Measurements from ENCODE around the gene TNC.

The TNC gene

GRCh38 chr9:115103746-115104477 lies 14.0 kb downstream of the TNC start:
- H3K9ac ChIP-seq (ENCODE audit: low read depth, low read length), result no peak overlapping the region
- no peaks in the 10 kb centered on the region for H3K9me3 ChIP-seq (ENCODE audit: control insufficient read depth, insufficient read depth, low read length)
- no peaks in the 10 kb centered on the region for H3K4me1 ChIP-seq (ENCODE audit: insufficient read depth, low read length)
- no peaks in the 10 kb centered on the region for H3K36me3 ChIP-seq (ENCODE audit: insufficient read depth, low read length)

DNA sequence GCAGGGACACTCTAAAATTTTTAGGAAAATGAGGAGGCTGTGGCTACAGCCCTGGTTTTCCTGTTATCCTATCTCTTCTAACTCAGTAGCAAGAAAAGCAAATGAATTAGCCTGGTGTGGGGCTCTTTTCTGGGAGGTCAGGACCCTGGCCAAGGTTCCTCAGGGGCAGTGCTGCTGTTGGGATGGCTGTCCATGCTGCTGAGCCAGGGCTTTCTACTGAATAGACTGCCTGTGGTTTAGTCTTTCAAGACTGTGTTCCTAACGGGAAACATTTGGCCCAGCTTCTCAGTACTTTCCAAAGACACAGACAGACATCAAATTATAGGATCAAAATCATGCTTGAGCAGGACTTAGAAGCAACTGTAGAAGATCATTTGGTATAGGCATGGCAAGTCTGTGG lies 18.1 kb downstream of the TNC start:
- Histone ChIP-seq H3K9ac (ENCODE audit: low read depth, low read length) (no peak overlapping the region), H3K4me1 (ENCODE audit: insufficient read depth, low read length) (no peaks in the 10 kb centered on the region), H3K36me3 (ENCODE audit: insufficient read depth, low read length) (no peaks in the 10 kb centered on the region), H3K9me3 (ENCODE audit: control insufficient read depth, insufficient read depth, low read length) (no peaks in the 10 kb centered on the region)

DNA sequence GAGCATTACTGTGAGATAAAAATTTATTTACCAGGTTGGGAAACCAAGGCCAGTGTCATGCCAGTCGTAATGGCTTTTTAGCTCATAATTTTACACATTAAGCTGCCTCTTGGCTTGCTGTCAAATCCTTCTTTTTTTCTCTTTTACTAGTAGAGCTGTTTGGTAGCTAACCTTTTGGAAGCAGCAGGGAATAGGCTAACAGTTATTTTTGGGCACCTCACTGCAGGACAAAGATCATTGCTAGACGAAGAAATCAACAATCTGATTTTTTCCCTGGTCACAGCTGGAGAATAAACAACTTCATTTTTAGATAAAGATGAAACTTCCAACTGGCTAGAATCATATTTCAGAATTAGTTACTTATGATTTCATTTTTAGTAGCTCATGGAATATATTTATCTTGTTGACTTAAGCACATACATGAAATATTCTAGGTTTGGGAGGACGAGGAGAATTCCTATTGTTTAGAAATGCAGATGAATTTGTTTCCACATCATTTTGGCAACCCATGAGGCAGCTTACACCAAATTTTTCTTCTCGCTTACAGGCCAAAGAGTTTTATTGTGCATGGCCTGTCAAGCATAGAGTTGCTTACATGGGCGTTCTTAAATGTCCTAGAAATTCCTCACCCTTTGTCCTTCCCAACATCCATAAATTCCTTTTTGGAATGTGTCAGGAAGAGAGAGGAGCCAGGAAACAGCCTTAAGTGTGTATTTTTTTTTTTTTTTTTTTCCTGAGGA lies 19.6 kb downstream of the TNC start:
- H3K36me3 ChIP-seq (ENCODE audit: insufficient read depth, low read length), result no peaks in the 10 kb centered on the region
- no peak overlapping the region for H3K9ac ChIP-seq (ENCODE audit: low read depth, low read length)
- peaks cover 13% of the 10 kb centered on the region; the same call in 1 of the 2 replicates for H3K4me1 ChIP-seq (ENCODE audit: insufficient read depth, low read length)
- H3K9me3 ChIP-seq (ENCODE audit: control insufficient read depth, insufficient read depth, low read length), result no peaks in the 10 kb centered on the region

DNA sequence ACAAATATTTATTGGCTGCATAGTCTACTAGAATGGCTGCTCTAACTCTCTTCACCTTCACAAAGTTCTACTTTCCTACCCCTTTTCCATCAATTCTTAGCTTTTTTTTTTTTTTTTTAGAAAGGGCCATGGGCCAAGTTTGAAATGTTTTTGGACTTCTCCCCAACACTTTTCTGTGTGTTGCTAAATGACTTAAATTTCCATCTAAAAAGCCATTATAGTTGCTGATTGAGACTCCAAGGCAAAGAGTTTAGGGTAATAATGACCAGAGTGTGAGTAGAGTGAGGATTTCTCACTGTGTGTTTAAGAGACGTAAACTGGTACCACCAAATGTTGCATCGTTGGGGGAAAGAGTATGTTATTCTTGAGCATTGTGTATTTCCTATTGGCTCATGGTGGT lies 24.4 kb downstream of the TNC start:
- Histone ChIP-seq H3K36me3 (ENCODE audit: insufficient read depth, low read length) (no peaks in the 10 kb centered on the region), H3K9me3 (ENCODE audit: control insufficient read depth, insufficient read depth, low read length) (no peaks in the 10 kb centered on the region), H3K4me1 (ENCODE audit: insufficient read depth, low read length) (peaks cover 20% of the 10 kb centered on the region; the same call in 1 of the 2 replicates), H3K9ac (ENCODE audit: low read depth, low read length) (no peak overlapping the region)

GRCh38 chr9:115090486-115090885 lies 27.5 kb downstream of the TNC start:
- H3K9me3 ChIP-seq (ENCODE audit: control insufficient read depth, insufficient read depth, low read length), result no peaks in the 10 kb centered on the region
- H3K4me1 ChIP-seq (ENCODE audit: insufficient read depth, low read length), result peaks cover 20% of the 10 kb centered on the region; the same call in 1 of the 2 replicates
- H3K9ac ChIP-seq (ENCODE audit: low read depth, low read length), result no peak overlapping the region
- no peaks in the 10 kb centered on the region; the same call in 1 of the 2 replicates for H3K36me3 ChIP-seq (ENCODE audit: insufficient read depth, low read length)

DNA sequence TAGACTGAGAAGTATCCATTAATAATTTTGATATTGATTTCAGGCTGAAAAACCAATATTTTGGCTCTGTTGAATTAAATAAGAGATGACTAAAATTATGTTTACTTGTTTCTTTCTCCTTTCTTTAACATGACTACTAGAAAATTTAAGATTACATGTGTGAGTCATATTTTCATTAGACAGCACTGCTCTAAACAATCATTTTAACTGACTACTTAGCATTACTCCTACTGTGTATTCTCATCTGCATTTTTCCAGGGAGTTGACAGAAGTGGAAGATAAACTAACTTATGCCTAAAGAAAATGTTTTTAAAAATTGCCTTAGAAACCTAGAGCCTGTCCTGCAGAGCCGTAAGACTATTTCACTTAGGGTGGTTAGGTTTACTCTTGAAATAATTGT lies 29.1 kb downstream of the TNC start:
- Histone ChIP-seq H3K9me3 (ENCODE audit: control insufficient read depth, insufficient read depth, low read length) (no peaks in the 10 kb centered on the region), H3K36me3 (ENCODE audit: insufficient read depth, low read length) (no peaks in the 10 kb centered on the region; the same call in 1 of the 2 replicates), H3K9ac (ENCODE audit: low read depth, low read length) (no peak overlapping the region), H3K4me1 (ENCODE audit: insufficient read depth, low read length) (peaks cover 18% of the 10 kb centered on the region; the same call in 1 of the 2 replicates)

DNA sequence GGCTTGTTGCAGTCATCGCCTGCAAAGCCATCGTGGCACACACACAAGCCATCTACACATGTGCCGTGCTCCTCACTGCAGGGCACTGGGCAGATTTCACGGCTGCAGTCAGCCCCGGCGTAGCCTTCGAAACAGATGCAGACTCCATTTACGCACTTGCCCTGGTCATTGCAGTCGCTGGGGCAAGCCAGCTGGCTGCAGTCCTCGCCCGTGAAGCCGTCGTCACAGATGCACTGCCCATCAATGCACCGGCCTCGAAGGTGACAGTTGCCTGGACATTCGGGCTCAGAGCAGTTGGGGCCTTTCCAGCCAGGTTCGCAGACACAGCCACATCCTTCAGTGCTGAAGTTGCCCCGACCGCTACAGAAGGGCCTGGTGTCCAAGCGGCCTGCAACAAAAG lies 31.1 kb downstream of the TNC start:
- H3K36me3 ChIP-seq (ENCODE audit: insufficient read depth, low read length), result peaks cover 3% of the 10 kb centered on the region
- H3K9ac ChIP-seq (ENCODE audit: low read depth, low read length), result no peak overlapping the region
- peaks cover 6% of the 10 kb centered on the region; the same call in 1 of the 2 replicates for H3K4me1 ChIP-seq (ENCODE audit: insufficient read depth, low read length)

DNA sequence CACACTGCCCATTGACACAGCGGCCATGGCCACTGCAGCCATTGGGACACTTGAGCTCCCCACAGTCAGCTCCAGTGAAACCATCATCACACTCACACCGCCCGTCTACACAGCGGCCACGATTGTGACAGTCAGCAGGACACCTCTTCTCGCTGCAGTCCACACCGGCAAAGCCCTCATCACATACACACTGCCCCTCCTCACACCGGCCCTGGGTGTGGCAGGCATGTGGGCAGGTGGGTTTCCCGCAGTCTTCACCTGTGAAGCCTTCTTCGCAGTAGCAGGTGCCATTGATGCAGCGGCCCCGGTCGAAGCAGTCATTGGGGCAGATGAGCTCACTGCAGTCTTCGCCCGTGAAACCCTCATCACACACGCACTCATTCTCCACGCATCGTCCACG lies 31.5 kb downstream of the TNC start:
- Histone ChIP-seq H3K4me1 (ENCODE audit: insufficient read depth, low read length) (peaks cover 6% of the 10 kb centered on the region; the same call in 1 of the 2 replicates), H3K36me3 (ENCODE audit: insufficient read depth, low read length) (peaks cover 3% of the 10 kb centered on the region), H3K9ac (ENCODE audit: low read depth, low read length) (no peak overlapping the region), H3K9me3 (ENCODE audit: control insufficient read depth, insufficient read depth, low read length) (no peaks in the 10 kb centered on the region)

More for the DNA sequence above, 31.1 kb downstream of the TNC start:
- no peaks in the 10 kb centered on the region for H3K9me3 ChIP-seq (ENCODE audit: control insufficient read depth, insufficient read depth, low read length)

DNA sequence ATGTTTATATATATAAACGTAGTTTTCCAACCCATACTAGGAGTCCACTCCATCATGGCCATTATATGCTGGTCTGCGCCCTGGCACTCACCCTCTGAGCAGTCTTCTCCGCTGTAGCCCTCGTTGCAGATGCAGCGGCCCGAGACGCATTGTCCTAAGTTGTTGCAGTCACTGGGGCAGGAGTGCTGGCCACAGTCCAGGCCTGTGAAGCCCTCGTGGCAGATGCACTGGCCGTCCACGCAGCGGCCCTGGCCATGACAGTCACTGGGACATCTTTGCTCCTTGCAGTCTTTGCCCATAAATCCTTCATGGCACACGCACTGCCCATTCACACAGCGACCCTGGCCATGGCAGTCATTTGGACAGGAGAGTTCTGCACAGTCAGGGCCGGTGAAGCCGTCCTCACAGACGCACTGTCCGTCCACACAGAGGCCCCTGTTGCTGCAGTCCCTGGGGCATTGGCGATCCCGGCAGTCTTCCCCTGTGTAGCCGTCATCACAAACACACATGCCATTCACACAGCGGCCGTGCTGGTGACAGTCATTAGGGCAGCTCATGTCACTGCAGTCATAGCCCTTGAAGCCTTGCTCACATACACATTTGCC lies 32.1 kb downstream of the TNC start:
- Histone ChIP-seq H3K36me3 (ENCODE audit: insufficient read depth, low read length) (peaks cover 3% of the 10 kb centered on the region), H3K4me1 (ENCODE audit: insufficient read depth, low read length) (peaks cover 6% of the 10 kb centered on the region; the same call in 1 of the 2 replicates), H3K9ac (ENCODE audit: low read depth, low read length) (no peak overlapping the region), H3K9me3 (ENCODE audit: control insufficient read depth, insufficient read depth, low read length) (no peaks in the 10 kb centered on the region)

- Histone ChIP-seq H3K9me3 (ENCODE audit: control insufficient read depth, insufficient read depth, low read length) (no peaks in the 10 kb centered on the region), H3K4me1 (ENCODE audit: insufficient read depth, low read length) (peaks cover 6% of the 10 kb centered on the region; the same call in 1 of the 2 replicates), H3K36me3 (ENCODE audit: insufficient read depth, low read length) (peaks cover 3% of the 10 kb centered on the region), H3K9ac (ENCODE audit: low read depth, low read length) (no peak overlapping the region)
These were observed 33.2 kb downstream of the TNC start for GRCh38 chr9:115084709-115085108.

GRCh38 chr9:115084157-115084556 lies 33.8 kb downstream of the TNC start:
- peaks cover 3% of the 10 kb centered on the region for H3K36me3 ChIP-seq (ENCODE audit: insufficient read depth, low read length)
- no peak overlapping the region for H3K9ac ChIP-seq (ENCODE audit: low read depth, low read length)
- no peaks in the 10 kb centered on the region for H3K9me3 ChIP-seq (ENCODE audit: control insufficient read depth, insufficient read depth, low read length)
- H3K4me1 ChIP-seq (ENCODE audit: insufficient read depth, low read length), result peaks cover 6% of the 10 kb centered on the region; the same call in 1 of the 2 replicates

DNA sequence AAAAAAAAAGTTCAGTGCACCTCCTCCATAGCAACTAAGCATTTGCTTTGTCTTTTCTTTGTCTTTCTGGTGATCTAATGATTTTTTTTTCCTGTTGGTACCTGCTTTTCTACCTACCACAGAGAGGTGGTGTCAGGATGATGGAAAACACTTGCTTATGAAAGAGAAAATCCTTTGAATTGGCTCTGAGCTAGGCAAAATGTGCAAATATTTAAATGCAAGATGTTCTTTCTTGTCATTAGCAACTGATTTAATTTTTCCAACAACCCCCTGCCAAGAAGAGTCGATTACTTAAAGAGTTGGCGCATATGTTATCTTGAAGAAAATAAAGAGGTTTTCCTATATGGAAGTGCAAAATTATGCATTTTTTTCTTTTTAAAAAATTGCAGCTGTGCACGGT lies 37.7 kb downstream of the TNC start:
- Histone ChIP-seq H3K9ac (ENCODE audit: low read depth, low read length) (no peak overlapping the region), H3K36me3 (ENCODE audit: insufficient read depth, low read length) (peaks cover 13% of the 10 kb centered on the region), H3K9me3 (ENCODE audit: control insufficient read depth, insufficient read depth, low read length) (no peaks in the 10 kb centered on the region), H3K4me1 (ENCODE audit: insufficient read depth, low read length) (peaks cover 6% of the 10 kb centered on the region; the same call in 1 of the 2 replicates)

DNA sequence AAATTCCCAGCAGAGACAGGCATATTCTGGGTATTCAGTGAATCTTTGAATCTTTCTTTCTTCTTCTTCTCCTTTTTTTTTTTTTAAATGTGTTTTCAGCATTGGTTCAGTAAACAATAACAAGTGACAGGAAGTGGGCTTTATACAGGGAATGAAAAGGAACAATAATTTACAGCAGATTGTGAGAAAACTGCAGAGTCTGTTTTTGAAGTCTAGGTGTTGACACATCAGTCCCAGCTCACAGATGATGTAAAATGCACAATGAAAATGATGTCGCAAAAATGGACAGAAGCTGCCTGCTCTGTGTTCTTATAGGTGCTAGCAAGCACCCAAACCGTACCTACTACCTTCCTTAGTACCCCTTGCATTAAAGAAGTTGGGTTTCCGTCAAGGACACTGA lies 38.8 kb downstream of the TNC start:
- H3K9me3 ChIP-seq (ENCODE audit: control insufficient read depth, insufficient read depth, low read length), result no peaks in the 10 kb centered on the region

DNA sequence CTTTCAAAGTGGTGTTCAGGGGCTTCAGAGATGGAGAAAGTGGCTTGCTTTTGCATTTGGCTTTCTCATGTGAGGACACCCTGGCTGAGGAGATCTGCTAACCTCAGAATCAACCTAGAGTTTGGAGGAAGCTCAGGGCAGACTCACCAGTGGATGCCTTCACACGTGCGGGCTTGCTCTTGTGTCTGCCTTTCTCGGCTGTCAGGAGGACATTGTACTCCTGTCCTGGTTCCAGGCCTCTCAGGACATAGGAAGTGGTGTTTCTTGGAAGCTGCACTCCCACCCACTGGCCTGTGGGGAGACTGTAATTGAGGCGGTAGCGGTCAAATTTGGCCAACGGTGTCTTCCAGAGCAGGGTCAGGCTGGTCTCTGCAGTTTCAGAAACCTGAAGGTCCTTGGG lies 44.5 kb downstream of the TNC start:
- Histone ChIP-seq H3K9me3 (ENCODE audit: control insufficient read depth, insufficient read depth, low read length) (no peaks in the 10 kb centered on the region), H3K4me1 (ENCODE audit: insufficient read depth, low read length) (no peaks in the 10 kb centered on the region), H3K36me3 (ENCODE audit: insufficient read depth, low read length) (peaks cover 26% of the 10 kb centered on the region), H3K9ac (ENCODE audit: low read depth, low read length) (no peak overlapping the region)

More for the DNA sequence above, 38.8 kb downstream of the TNC start:
- H3K36me3 ChIP-seq (ENCODE audit: insufficient read depth, low read length), result peaks cover 15% of the 10 kb centered on the region
- H3K9ac ChIP-seq (ENCODE audit: low read depth, low read length), result no peak overlapping the region
- 0 out of 2 replicates have a peak, but pooled peaks cover under 1% of the 10 kb centered on the region for H3K4me1 ChIP-seq (ENCODE audit: insufficient read depth, low read length)
